Islet of Langerhans (tissue), 1 donor: ENCODE results near the gene MYO5C.
"Not testable (repeated sequence)": the region's sequence is repeated elsewhere in the genome, so short reads cannot be mapped to it uniquely, and the experiment has no call there.

Experiments used
- FAIRE-seq: peaks from one replicate; lab custom pipeline; 2011; peaks lifted over from hg19 to GRCh38; lab: Jason Lieb, UNC

Gene MYO5C

DNA sequence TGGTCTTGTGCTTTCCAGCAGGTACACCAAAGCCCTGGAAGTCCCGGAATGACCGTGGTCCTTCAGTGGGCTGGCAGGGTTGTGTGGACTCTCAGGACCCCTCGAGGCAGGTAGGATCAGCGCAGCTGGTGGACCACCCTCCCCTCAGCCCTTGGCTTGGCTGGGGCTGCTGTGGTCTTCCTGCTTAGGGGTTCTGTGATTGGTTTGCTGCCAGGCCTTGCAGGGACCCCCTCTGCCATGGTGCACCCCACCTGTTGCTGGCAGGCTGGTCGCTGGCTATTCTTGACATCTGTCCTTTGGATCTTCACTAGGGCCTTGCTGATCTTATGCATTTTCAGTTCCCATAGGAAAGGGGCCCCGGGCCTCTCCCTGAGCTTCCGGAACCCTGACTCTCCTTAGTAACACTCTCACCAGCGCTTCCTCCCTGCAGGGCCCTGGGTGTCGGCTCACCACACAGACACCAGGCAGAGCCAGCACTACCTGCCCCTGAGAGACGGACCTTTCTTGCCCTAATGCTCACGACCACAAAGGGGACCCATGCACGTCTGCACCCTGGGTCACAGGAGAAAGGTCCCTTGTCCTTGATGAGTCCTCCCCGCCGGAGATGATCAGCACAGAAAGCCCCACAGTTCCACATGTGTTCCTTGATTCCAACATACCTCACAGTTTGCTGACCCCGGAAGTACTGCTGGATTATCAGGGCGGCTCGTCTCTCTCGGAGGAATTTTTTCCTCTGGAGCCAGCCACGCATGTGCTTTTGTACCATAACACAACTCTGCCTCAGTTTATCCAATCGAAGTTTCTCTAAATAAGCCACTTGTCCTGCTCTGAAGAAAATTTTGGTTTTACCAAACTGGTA is 51.7 kb downstream of the MYO5C start:
- no peak for FAIRE-seq

DNA sequence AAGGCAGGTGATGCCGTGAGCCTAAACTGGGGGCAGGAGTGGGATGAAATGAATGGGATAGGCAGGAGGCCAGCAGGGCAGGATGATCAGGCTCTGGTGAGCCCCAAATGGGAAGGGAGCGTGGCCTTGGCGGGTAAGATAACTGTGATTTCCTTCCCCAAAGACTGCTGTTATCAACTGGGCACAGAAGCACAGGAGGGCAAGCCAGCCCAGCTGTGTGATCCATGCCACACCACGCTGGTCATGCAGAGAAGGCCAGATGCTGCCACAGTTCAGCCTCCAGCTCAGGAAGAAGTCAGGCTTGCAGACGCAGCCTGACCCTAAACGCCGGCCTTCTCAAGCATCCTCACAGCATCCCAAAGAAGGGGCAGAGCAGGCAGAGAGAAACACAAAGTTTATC is 52.3 kb downstream of the MYO5C start:
- FAIRE-seq, result no peak

DNA sequence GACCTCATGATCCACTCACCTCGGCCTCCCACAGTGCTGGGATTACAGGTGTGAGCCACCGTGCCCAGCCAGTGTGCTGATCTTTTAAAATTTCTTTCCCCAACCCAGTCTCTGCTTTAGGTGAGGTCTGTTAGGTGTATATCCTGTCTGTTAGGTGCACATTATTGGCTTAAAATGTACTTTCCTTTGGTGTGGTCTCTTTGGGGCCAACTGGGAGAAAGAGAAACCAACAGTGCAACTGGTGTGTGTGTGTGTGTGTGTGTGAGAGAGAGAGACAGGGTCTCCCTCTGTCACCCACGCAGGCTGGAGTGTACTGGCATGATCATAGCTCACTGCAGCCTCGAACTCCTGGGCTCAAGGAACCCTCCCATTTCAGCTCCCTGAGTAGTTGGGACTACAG is 54.1 kb downstream of the MYO5C start:
- no peak for FAIRE-seq

DNA sequence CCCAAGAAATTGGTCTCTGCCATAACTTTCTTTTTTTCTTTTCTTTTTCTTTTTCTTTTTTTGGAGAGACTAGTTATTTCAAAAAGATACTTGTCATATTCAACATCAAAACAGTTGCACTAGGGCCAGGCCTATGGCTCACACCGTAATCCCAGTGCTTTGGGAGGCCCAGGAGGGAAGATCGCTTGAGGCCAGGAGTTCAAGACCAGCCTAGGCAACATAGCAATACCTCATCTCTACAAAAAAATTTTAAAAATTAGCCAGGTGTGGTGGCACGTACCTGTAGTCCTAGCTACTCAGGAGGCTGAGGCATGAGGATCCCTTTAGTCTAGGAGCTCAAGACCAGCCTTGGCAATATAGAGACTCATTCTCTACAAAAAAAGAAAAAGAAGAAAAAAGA is 55.4 kb downstream of the MYO5C start:
- no peak for FAIRE-seq

DNA sequence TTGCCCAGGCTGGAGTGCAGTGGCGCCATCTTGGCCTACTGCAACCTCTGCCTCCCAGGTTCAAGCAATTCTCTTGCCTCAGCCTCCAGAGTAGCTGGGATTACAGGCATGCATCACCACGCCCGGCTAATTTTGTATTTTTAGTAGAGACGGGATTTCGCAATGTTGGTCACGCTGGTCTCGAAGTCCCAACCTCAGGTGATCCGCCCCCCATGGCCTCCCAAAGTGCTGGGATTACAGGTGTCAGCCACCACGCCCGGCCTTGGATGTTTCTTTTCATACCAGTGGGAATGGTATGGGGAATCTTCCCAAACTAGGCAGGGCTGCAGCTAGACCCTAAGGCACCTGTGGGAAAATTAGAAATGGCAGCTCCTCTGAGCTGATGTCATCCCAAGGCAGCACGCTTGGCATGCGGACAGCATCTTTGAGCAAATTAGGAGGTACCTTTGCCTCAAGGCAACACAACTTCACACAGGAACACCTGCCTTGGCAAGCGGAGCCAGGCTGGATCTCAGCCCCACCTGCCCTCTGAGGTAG is 56.5 kb downstream of the MYO5C start:
- not testable (repeated sequence) for FAIRE-seq

DNA sequence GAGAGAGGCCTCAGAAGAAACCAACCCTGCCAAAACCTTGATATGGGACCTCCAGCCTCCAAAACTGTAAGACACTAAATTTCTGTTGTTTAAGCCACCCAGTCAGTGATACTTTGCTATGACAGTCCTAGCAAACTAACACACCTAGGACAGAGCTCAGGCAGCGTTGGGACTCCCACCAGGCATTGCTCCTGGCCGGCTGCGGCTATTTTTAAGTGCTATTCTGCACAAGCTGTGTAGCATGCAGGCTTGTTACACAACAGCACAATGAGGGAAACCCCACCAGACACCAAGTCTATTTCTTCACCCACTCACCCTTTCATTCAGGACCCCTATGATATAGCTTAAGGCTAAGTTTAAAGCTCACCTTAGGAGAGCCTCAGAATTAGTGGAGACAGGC is 57.5 kb downstream of the MYO5C start:
- no peak for FAIRE-seq

DNA sequence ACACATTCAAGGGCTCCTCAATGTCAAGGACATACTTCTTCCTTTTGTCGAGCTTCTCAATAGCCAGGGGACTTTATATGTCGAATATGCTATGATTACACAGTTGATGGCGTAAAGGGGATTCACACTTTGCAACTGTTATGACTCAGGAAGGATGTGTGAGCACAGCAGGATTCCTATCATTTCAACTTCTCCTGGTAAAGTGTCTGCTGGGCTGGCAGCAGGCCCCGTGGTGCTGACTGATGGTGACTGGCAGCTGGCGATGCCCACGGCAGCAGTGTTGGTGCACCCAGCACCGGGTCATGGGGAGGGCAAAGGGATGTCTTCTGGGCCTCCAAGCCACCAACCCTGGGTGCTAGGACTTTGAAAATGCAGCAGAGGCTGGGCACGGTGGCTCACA is 59.6 kb downstream of the MYO5C start:
- no peak for FAIRE-seq

DNA sequence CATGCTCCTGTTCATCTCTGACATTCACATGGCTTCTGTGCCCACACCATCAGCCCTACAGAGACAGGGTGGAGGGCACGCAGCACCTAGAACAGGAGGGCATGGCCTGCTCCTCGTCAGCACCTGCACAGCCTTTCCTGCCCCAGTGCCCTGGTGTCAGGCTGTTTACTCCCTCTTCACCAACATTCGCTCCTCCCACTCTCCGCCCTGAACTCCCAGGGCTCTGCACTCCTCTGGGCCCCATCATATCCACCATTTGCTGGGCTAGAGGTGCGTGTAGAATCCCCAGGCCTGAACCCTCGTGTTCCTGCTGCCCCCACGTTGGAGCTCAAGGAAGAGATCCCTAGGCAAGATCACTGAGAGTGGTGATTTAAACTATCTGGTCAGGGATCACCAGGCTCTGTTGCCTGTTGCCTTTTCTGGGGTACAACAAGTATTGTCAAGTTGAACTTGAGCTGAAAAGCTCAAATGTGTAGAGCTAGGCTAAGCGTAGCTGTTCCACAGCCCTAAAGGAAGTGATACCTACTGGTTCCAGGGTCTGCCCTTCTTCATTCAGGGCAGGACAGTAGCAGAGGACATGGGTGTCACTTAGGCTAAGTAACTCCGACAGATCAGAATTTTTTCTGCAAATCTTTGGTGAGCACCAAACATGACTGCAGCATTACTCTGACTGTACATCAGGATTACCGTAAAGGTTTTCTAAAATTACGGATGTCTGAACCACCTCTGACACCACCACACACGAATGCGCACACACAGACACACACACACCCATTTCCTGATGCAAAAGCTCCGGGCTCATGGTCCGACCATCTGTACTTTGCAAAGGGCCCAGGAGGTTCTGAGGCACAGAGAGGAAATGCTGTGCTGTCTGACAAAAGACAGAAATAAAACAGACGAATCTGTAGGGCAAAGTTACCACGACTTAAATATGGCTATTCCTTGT is 60.7 kb downstream of the MYO5C start:
- FAIRE-seq, result no peak

DNA sequence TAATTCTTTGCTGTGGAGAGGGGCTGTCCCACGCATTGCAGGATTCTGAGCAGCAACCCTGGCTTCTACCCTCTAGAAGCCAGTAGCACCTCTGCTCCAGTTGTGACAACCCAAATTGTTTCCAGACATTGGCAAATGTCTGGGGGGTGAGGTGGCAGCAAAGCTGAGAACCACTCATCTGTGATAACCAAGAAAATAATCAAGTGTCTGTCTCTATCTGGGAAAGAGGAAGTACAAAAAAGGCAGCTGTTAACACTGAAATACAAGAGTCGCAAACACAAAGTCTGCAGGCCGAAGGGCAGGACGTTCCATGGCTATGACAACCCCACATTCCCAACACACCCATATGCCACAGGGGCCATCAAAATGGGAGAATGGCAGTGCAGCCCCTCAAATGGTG is 62.2 kb downstream of the MYO5C start:
- FAIRE-seq, result no peak

DNA sequence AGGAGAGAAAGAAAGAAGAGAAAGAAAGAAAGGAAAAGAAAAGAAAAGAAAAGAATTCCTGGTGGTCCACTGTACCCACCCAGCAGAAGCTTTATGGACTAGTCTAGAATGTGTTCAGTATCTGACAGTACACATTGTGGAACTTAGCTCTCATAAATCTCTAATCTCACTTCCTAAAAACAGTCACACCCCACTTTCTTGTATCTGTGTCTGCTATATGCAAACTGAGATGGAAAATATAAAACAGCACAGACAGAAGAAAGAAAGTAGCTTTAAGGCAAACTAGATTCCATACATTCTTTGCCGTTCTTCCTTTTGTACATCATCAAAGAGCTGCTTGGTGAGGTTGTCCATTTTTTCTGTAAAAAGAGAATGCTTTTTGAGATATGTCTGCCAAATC is 63.3 kb downstream of the MYO5C start:
- FAIRE-seq, result no peak

DNA sequence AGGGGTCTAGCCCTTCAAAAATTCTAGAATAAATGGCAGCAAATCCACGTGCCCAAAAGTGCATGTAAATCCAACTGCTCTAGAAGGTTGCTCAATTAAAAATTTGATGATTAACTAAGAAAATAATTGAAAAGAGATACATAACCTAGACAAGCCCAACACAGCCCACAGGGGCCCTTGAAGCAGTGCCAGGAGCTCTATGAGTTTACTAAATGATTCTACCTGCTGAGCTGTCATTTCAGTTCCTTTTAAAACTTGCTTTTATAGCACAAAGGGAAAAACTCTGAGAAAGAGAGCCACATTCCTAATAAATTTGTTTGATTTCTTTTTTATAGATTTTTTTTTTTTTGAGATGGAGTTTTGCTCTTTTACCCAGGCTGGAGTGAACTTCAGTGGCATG is 65.5 kb downstream of the MYO5C start:
- no peak for FAIRE-seq

DNA sequence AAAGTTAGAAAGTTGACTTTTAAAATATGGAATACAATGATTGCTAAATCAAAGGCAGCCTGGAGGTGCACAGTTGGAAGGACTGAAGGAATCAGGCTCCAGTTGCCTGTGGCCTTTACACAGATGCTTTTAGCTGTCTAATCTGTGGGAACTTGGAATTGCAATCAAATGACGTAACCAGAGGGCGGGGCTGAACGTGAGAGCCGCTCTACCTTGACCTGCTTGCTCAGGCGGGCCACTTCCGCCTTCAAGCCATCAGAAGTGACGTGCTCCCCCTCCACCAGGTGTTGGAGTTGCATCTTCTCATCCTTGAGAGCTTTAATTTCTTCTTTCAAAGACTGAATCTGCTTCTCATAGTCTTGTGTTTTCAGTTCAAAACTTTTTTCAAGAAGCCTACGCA is 66.7 kb downstream of the MYO5C start:
- no peak for FAIRE-seq

DNA sequence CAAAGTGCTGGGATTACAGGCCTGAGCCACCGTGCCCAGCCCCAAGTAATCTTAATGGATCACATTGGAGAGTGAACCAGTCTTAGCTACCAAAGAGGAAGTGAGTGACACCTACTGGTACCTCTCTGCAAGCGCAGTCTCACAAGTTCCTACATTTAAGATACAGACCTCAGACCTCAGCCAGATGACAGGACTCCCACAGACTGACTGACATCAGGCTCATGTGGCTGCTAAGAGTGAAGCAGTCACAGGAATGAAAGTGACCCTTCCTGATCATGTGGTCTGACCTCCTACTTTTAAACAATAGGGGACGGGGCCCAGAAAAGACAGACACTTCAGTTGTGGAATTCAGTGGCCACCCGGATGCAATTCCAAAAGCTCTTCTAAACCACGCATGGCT is 68.1 kb downstream of the MYO5C start:
- FAIRE-seq, result no peak

DNA sequence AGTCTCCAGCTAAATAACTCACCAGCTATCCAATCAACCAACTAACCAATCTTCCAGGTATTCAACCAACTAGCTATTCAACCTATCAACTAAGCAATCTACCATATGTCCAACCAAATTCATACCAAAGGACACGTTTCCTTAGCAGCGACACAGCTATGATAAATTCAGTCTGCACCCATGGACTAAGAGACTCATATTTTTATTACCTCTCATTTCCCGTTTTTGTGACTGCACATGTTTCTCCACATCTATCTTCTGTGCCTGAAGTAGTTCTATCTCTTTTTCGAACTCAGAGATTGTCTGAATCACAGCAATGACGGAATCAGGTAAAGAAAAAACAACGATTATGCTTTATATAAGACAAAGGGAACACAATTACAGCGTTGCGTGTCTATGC is 70.4 kb downstream of the MYO5C start:
- FAIRE-seq, result no peak

DNA sequence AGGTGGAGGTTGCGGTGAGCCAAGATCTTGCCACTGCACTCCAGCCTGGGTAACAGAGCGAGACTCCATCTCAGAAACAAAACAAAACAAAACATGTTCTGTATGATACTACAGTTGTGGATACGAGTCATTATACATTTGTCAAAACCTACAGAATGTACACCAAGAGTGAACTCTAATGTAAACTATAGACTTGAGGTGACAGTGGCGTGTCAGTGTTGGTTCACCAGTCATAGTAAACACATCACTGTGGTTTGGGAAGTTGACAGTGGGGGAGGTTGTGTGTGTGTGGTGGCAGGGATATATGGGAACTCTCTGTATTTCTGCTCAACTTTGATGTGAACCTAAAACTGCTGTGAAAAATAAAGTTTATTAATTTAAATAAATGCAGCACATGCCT is 71.4 kb downstream of the MYO5C start:
- no peak for FAIRE-seq

DNA sequence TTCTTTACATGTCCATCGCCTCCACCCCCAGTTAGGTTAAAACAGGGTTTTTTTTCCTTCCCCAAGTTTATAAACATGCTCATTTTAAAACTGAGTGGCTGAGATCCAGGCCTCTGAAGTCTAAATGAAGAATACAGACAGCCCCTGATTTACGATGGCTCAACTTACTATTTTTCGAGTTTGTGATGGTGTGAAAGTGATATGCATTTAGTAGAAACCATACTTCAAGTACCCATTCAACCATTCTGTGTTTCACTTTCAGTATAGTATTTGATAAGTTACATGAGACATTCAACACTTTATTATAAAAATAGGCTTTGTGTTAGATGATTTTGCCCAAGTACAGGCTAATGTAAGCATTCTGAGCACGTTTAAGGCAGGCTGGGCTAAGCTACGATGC is 73.9 kb downstream of the MYO5C start:
- FAIRE-seq, result no peak

DNA sequence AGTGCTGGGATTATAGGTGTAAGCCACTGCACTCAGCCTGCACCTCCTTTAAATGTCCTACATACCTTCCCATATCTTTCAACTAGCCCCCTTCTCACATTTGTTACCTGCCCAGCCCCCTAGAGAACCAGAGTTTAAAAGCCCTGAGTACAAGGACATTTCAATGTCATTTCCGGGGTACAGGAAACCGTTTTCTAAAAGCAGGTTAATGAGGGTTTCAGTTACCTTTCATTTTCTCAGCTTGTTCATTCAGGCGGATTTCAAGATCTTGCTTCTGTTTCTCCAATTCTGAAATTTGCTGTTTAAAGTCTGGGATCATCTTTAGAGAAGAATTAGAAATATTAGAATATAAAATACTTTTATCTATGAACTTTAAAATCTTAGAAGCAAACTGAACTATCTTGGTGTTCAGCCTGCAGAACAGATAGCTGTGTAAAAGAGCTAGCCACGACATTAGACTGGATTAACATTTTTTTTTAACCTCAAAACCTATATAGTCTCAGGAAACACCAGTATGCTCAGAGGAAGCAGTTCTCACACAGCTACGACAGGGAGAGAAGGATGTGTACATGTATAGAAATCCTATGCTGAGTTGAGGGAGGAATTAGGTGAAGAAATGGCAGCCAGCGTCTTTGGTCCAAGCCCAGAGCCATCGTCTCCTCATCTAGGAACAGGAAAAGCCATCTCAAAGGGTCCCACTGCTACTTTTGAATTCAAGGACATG is 74.5 kb downstream of the MYO5C start:
- no peak for FAIRE-seq

DNA sequence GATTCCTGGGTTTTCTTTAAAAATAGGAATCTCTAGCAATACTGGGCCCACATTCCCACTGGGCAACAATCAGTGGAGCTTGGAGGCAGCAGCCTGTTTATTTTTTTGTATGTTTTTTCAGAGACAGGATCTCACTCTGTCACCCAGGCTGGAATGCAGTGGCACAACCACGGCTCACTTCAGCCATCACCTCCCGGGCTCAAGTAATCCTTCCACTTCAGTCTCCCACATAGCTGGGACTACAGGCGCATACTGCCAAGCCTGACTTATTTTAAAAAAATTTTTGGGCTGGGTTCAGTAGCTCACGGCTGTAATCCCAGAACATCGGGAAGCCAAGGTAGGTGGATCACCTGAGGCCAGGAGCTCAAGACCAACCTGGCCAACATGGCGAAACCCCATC is 75.4 kb downstream of the MYO5C start:
- no peak for FAIRE-seq

DNA sequence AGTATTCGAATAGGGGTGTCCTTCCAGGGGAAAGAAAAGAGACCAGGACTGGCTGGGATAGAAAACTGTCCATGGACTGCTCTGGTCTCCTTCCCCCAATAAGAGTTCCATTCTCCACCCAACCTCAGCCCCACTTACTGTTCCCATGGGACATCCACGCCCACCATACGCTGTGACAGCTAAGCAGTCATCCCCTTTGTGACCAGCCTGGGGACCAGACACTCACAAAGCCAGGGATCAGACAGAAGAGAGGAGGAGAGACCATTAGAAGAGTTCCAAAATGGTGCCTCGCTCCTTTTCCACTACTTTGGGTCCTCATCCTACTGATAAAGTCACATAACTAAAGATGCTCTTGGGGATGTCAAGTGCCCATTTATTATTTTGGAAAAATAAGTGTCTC is 76.8 kb downstream of the MYO5C start:
- no peak for FAIRE-seq

DNA sequence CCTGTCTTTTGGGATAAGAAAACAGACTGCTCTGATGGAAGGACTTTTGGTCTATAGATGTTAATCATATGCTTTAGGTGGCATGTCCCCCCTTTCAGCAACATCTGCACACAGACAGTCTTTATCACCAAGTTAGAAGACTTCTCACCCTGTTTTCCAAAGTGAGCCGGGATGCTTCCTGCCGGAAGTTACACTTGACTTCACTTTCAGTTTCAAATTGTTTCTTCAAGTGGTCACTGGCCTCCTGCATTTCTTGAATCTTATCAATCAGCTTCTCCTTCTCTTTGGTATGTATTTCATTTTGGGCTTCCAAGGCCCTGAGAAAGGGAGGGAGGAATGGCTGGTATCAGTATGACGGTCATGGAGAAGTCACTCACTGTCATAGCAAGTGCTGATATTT is 77.2 kb downstream of the MYO5C start:
- no peak for FAIRE-seq

DNA sequence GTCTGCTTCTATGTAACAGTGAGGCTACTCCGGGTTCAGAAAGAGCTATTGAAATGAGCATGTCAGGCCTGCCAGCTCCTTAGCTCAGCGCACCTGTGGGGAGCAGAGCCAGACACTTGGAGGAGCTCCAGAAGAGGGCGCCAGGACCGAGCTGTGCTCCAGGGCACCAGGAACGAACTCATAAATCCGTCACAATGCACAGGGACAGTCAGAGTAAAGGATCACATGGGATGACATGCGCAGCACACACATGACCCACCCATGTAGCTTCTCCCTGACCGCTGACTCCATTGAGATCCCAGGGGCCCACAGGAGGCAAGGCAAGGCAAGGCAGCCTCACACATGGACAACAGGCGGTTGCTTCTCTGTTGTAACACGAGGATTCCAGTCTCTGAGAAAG is 78.4 kb downstream of the MYO5C start:
- FAIRE-seq, result no peak

DNA sequence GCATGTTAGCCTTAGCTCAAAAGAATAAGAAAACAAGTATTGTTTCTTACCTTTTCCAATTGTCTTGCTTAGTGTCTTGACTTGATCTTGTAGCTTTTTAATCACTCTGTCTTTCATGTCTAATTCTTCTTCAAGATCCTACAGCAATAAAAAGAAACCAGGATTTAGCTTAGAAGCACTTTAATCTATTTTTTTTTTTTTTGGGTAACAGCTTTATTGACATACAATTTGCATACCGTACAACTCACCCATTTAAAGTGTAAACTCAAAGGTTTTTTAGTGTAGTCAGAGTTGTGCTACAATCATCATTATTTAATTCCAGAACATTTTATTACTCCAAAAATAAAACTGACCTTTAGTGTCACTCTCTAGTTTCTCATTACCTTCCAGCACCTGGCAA is 81.1 kb downstream of the MYO5C start:
- FAIRE-seq, result no peak

DNA sequence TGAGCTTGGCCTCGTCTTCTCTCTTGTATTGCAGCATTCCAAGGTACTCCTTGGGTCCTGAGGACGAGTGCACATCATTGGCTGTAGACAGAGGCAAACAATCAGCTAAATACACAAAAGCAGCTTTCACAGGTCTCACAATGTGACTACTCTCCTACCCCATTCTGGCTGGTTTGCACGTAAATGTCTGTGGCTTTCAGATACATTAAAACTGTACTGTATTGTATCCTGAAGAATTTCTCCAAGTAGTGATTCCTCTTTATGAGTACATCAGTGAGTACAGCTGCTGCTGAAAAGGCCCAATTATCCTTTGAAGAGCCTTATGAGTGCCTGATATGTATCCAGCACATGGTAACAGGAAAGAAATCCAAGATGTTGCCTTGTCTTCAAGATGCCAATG is 82.4 kb downstream of the MYO5C start:
- FAIRE-seq, result no peak
